ENCODE measurements around the gene PIM3. TPM values are rescaled to one million over a fixed set of nuclear protein-coding genes. Genes with fewer than 3 reads are reported as not detected.

The PIM3 gene
- total and polyA plus RNA-seq, 10 of the 15 experiments (the other 5 are each of a cell fraction or from before 2014, with no cell fraction given), result 0.31 to 60.8 (median 12.4) TPM

GRCh38 chr22:49930596-49931412, 29.8 kb upstream of the PIM3 start (continued):
- TF ChIP-seq BCL3 (IDR thresholded peaks at IDR 0.05; ENCODE audit: borderline replicate concordance, insufficient read depth, low read depth, low read length, poor library complexity, severe bottlenecking) (no peak), SMC3 (IDR thresholded peaks at IDR 0.05; ENCODE audit: borderline replicate concordance, low read length) (peak; percentile 67; the same call in 1 of the 2 replicates), RCOR1 (conservative IDR thresholded peaks at IDR 0.05; ENCODE audit: low read depth, low read length) (no peak), YY1 (IDR thresholded peaks at IDR 0.05; ENCODE audit: low read depth, low read length) (0 out of 2 replicates have a peak, but pooled peaks have one; percentile 39), HDAC6 (IDR thresholded peaks at IDR 0.05; ENCODE audit: unreplicated experiment) (no peak), DPF2 (IDR thresholded peaks at IDR 0.05) (no peak), CREM (IDR thresholded peaks at IDR 0.05; ENCODE audit: low read depth) (no peak), NRF1 (conservative IDR thresholded peaks at IDR 0.05; ENCODE audit: low read depth, low read length) (no peak), POLR2AphosphoS2 (IDR thresholded peaks at IDR 0.05; ENCODE audit: low read depth, low read length) (no peak), TBL1XR1 (IDR thresholded peaks at IDR 0.05; ENCODE audit: low read depth, low read length) (no peak), CHD2 (IDR thresholded peaks at IDR 0.05; ENCODE audit: borderline replicate concordance, low read depth, low read length) (0 out of 2 replicates have a peak, but pooled peaks have one; percentile 23), BACH1 (IDR thresholded peaks at IDR 0.05; ENCODE audit: borderline replicate concordance) (no peak), NFIC (IDR thresholded peaks at IDR 0.05; ENCODE audit: low read depth, low read length) (no peak), SP1 (IDR thresholded peaks at IDR 0.05; ENCODE audit: low read depth, low read length) (no peak), HDGF (IDR thresholded peaks at IDR 0.05) (no peak), RAD21 (IDR thresholded peaks at IDR 0.05; ENCODE audit: insufficient read depth, low read depth, low read length) (peak; percentile 86), PRDM15 (CRISPR knock-in tag; IDR thresholded peaks at IDR 0.05) (no peak), SUPT20H (IDR thresholded peaks at IDR 0.05; ENCODE audit: borderline replicate concordance, control insufficient read depth, low read depth, low read length) (no peak), CHD4 (IDR thresholded peaks at IDR 0.05) (no peak)
- TF ChIP-seq, protein P1, sequence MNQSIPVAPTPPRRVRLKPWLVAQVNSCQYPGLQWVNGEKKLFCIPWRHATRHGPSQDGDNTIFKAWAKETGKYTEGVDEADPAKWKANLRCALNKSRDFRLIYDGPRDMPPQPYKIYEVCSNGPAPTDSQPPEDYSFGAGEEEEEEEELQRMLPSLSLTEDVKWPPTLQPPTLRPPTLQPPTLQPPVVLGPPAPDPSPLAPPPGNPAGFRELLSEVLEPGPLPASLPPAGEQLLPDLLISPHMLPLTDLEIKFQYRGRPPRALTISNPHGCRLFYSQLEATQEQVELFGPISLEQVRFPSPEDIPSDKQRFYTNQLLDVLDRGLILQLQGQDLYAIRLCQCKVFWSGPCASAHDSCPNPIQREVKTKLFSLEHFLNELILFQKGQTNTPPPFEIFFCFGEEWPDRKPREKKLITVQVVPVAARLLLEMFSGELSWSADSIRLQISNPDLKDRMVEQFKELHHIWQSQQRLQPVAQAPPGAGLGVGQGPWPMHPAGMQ (IDR thresholded peaks at IDR 0.05; ENCODE audit: borderline replicate concordance), result no peak
- TF ChIP-seq, protein P2, sequence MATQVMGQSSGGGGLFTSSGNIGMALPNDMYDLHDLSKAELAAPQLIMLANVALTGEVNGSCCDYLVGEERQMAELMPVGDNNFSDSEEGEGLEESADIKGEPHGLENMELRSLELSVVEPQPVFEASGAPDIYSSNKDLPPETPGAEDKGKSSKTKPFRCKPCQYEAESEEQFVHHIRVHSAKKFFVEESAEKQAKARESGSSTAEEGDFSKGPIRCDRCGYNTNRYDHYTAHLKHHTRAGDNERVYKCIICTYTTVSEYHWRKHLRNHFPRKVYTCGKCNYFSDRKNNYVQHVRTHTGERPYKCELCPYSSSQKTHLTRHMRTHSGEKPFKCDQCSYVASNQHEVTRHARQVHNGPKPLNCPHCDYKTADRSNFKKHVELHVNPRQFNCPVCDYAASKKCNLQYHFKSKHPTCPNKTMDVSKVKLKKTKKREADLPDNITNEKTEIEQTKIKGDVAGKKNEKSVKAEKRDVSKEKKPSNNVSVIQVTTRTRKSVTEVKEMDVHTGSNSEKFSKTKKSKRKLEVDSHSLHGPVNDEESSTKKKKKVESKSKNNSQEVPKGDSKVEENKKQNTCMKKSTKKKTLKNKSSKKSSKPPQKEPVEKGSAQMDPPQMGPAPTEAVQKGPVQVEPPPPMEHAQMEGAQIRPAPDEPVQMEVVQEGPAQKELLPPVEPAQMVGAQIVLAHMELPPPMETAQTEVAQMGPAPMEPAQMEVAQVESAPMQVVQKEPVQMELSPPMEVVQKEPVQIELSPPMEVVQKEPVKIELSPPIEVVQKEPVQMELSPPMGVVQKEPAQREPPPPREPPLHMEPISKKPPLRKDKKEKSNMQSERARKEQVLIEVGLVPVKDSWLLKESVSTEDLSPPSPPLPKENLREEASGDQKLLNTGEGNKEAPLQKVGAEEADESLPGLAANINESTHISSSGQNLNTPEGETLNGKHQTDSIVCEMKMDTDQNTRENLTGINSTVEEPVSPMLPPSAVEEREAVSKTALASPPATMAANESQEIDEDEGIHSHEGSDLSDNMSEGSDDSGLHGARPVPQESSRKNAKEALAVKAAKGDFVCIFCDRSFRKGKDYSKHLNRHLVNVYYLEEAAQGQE (IDR thresholded peaks at IDR 0.05; ENCODE audit: low read depth, low read length), result no peak
